Measurements from ENCODE around the gene FOXA3. TPM values are rescaled to one million over a fixed set of nuclear protein-coding genes. Genes with fewer than 3 reads are reported as not detected.

The FOXA3 gene
- total and polyA plus RNA-seq, 2 experiments from 2014 or later, result 14.6 to 18.6 TPM

- DNase-seq (ENCODE audit: low spot score), result no peak
- H3K79me2 ChIP-seq, result no peaks in the 10 kb centered on the region
- no peak overlapping the region for H3K4me2 ChIP-seq
- H3K4me1 ChIP-seq (ENCODE audit: insufficient read depth), result no peaks in the 10 kb centered on the region
- H3K27me3 ChIP-seq, result no peaks in the 10 kb centered on the region
- WGBS (ENCODE audit: low lambda C conversion rate, missing lambda C conversion rate), result 93% methylated on average over 9 of the region's 11 CpGs
- no peaks in the 10 kb centered on the region for H3K9me3 ChIP-seq (ENCODE audit: low read depth)
- no peak for TF ChIP-seq EZH2 (IDR thresholded peaks at IDR 0.05; ENCODE audit: borderline replicate concordance)
- TF ChIP-seq CTCF (IDR thresholded peaks at IDR 0.05; ENCODE audit: poor library complexity), result no peak
- no peak for TF ChIP-seq EZH2phosphoT487 (IDR thresholded peaks at IDR 0.05; ENCODE audit: low read depth, severe bottlenecking, unreplicated experiment)
- H3K36me3 ChIP-seq (replicated peaks; ENCODE audit: insufficient read depth, low read depth), result no peaks in the 10 kb centered on the region
- no peak overlapping the region for H3K4me3 ChIP-seq
- no peaks in the 10 kb centered on the region for H3K9me2 ChIP-seq (replicated peaks; ENCODE audit: insufficient read depth)
- no peak overlapping the region for H3K27ac ChIP-seq
- no peak overlapping the region for H2AFZ ChIP-seq
- H4K20me1 ChIP-seq (ENCODE audit: insufficient read depth, poor library complexity, severe bottlenecking), result no peaks in the 10 kb centered on the region
Measured at GRCh38 chr19:45826934-45827333, 37.2 kb upstream of the FOXA3 start.

GRCh38 chr19:45827459-45828093 lies 36.5 kb upstream of the FOXA3 start:
- DNase-seq (ENCODE audit: low spot score), result no peak
- no peak overlapping the region for H3K4me2 ChIP-seq
- 94% methylated on average over 16 of the region's 16 CpGs for WGBS (ENCODE audit: low lambda C conversion rate, missing lambda C conversion rate)
- no peaks in the 10 kb centered on the region for H3K4me1 ChIP-seq (ENCODE audit: insufficient read depth)
- no peaks in the 10 kb centered on the region for H3K9me2 ChIP-seq (replicated peaks; ENCODE audit: insufficient read depth)
- H3K4me3 ChIP-seq, result no peak overlapping the region
- no peaks in the 10 kb centered on the region for H4K20me1 ChIP-seq (ENCODE audit: insufficient read depth, poor library complexity, severe bottlenecking)
- no peak overlapping the region for H2AFZ ChIP-seq
- H3K27me3 ChIP-seq, result no peaks in the 10 kb centered on the region
- no peak for TF ChIP-seq EZH2 (IDR thresholded peaks at IDR 0.05; ENCODE audit: borderline replicate concordance)
- TF ChIP-seq CTCF (IDR thresholded peaks at IDR 0.05; ENCODE audit: poor library complexity), result no peak
- TF ChIP-seq EZH2phosphoT487 (IDR thresholded peaks at IDR 0.05; ENCODE audit: low read depth, severe bottlenecking, unreplicated experiment), result no peak
- H3K79me2 ChIP-seq, result no peaks in the 10 kb centered on the region
- no peaks in the 10 kb centered on the region for H3K9me3 ChIP-seq (ENCODE audit: low read depth)
- H3K36me3 ChIP-seq (replicated peaks; ENCODE audit: insufficient read depth, low read depth), result no peaks in the 10 kb centered on the region
- H3K27ac ChIP-seq, result no peak overlapping the region

- Histone ChIP-seq H3K27ac (no peak overlapping the region), H3K4me2 (no peak overlapping the region), H3K27me3 (no peaks in the 10 kb centered on the region), H3K9me2 (replicated peaks; ENCODE audit: insufficient read depth) (no peaks in the 10 kb centered on the region), H3K9me3 (ENCODE audit: low read depth) (no peaks in the 10 kb centered on the region), H3K4me3 (no peak overlapping the region), H2AFZ (no peak overlapping the region), H3K4me1 (ENCODE audit: insufficient read depth) (no peaks in the 10 kb centered on the region), H3K79me2 (no peaks in the 10 kb centered on the region), H3K36me3 (replicated peaks; ENCODE audit: insufficient read depth, low read depth) (no peaks in the 10 kb centered on the region), H4K20me1 (ENCODE audit: insufficient read depth, poor library complexity, severe bottlenecking) (no peaks in the 10 kb centered on the region)
- no peak for DNase-seq (ENCODE audit: low spot score)
- WGBS (ENCODE audit: low lambda C conversion rate, missing lambda C conversion rate), result 94% methylated on average over 9 of the region's 9 CpGs
- TF ChIP-seq CTCF (IDR thresholded peaks at IDR 0.05; ENCODE audit: poor library complexity) (no peak), EZH2 (IDR thresholded peaks at IDR 0.05; ENCODE audit: borderline replicate concordance) (no peak), EZH2phosphoT487 (IDR thresholded peaks at IDR 0.05; ENCODE audit: low read depth, severe bottlenecking, unreplicated experiment) (no peak)
Measured at GRCh38 chr19:45828523-45828922, 35.6 kb upstream of the FOXA3 start.
